OCI-LY1 (cell line): ENCODE results near the gene WDR70.

Experiments
- H2AFZ ChIP-seq: fragments of 200-600 bp; sonication (generic), shearing (Covaris generic); 2 replicates; pipeline ENCODE4 v1.6.0; 2014; ENCODE audit warnings: antibody characterized with exemption, mild to moderate bottlenecking, low read length
- H3F3A ChIP-seq: fragments of 200-600 bp; sonication (generic), shearing (Covaris generic); 2 replicates; pipeline ENCODE4 v1.6.0; 2014; ENCODE audit warnings: mild to moderate bottlenecking, antibody characterized with exemption, low read length, moderate library complexity; ENCODE audit not compliant: insufficient read depth
- H3K27ac ChIP-seq: fragments of 200-600 bp; sonication (generic); 2 replicates; pipeline ENCODE4 v1.5.1; 2014; ENCODE audit warnings: low read length, mixed run types, mild to moderate bottlenecking, low read depth; ENCODE audit not compliant: poor library complexity, severe bottlenecking
- H3K27me3 ChIP-seq: fragments of 200-600 bp; sonication (generic); 2 replicates; pipeline ENCODE4 v1.6.0; 2014; ENCODE audit warnings: antibody characterized with exemption, mild to moderate bottlenecking, low read length, moderate library complexity; ENCODE audit not compliant: insufficient read depth
- H3K36me3 ChIP-seq: fragments of 200-600 bp; sonication (generic); 2 replicates; pipeline ENCODE4 v1.6.1; 2014; ENCODE audit warnings: mild to moderate bottlenecking, antibody characterized with exemption, low read length, moderate library complexity, mixed read lengths; ENCODE audit not compliant: insufficient read depth
- H3K4me1 ChIP-seq: fragments of 200-600 bp; sonication (generic); 2 replicates; pipeline ENCODE4 v1.5.1; 2014; ENCODE audit warnings: mild to moderate bottlenecking, low read length, moderate library complexity; ENCODE audit not compliant: insufficient read depth, severe bottlenecking
- H3K4me2 ChIP-seq: fragments of 200-600 bp; sonication (generic), shearing (Covaris generic); 2 replicates; pipeline ENCODE4 v1.6.1; 2014; ENCODE audit warnings: low read length
- H3K4me3 ChIP-seq: fragments of 200-600 bp; sonication (generic); 2 replicates; pipeline ENCODE4 v1.5.1; 2014; ENCODE audit warnings: low read length, low read depth, mild to moderate bottlenecking, mixed read lengths; ENCODE audit not compliant: poor library complexity, severe bottlenecking
- H3K79me2 ChIP-seq: fragments of 200-600 bp; shearing (Covaris generic); 2 replicates; pipeline ENCODE4 v1.6.1; 2016; ENCODE audit warnings: mixed run types, low read length, mixed read lengths; ENCODE audit not compliant: insufficient read depth
- H3K9ac ChIP-seq: fragments of 200-600 bp; sonication (generic), shearing (Covaris generic); 2 replicates; pipeline ENCODE4 v1.6.1; 2014; ENCODE audit warnings: mild to moderate bottlenecking, low read length, mixed read lengths
- H3K9me2 ChIP-seq: fragments of 200-600 bp; sonication (generic), shearing (Covaris generic); 2 replicates; pipeline ENCODE4 v1.6.1; 2014; ENCODE audit warnings: low read depth, mild to moderate bottlenecking, low read length, mixed read lengths
- H3K9me3 ChIP-seq: fragments of 200-600 bp; shearing (Covaris generic); 2 replicates; pipeline ENCODE4 v1.6.1; 2014; ENCODE audit warnings: low read length, mixed read lengths
- H4K20me1 ChIP-seq: fragments of 200-600 bp; sonication (generic), shearing (Covaris generic); 2 replicates; pipeline ENCODE4 v1.6.0; 2016; ENCODE audit warnings: mild to moderate bottlenecking, low read length; ENCODE audit not compliant: insufficient read depth
- EZH2 ChIP-seq: fragments of 200-600 bp; sonication (generic), shearing (Covaris generic); IDR thresholded peaks from 2 replicates; pipeline ENCODE4 v1.8.0; 2017; ENCODE audit warnings: borderline replicate concordance, mixed run types, mild to moderate bottlenecking, antibody characterized with exemption, low read length, moderate library complexity, mixed read lengths
- TF ChIP-seq, protein P1 (sequence below): fragments of 200-600 bp; sonication (generic), shearing (Covaris generic); IDR thresholded peaks from 2 replicates; pipeline ENCODE4 v1.5.1; 2017; ENCODE audit warnings: mild to moderate bottlenecking, antibody characterized with exemption, low read length, moderate library complexity, mixed read lengths

The WDR70 gene

DNA sequence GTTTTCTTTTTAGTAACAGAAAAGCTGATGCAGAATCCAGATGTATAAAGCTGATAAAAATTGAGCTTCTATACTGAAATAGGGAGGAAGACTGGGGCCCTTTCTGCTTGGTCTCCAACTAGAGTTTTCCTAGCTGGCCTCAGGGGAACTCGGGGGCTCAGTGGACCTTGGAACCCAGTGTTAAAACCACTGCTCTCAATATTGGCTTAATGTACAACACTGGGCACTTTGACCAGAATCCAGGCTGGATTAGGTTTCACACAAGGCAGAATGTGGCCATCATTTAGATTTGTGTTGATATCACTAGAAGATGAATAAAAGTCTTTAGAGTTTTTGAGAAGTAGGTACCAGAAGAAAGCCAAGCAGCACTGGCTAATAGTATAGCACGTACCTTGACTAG lies 346.1 kb downstream of the WDR70 start:
- peaks cover 10% of the 10 kb centered on the region; the same call in 1 of the 2 replicates for H3K36me3 ChIP-seq
- no peaks in the 10 kb centered on the region for H3K9me3 ChIP-seq
- H3K4me3 ChIP-seq: no peak overlapping the region
- no peaks in the 10 kb centered on the region for H3F3A ChIP-seq
- H3K4me1 ChIP-seq: peaks cover 8% of the 10 kb centered on the region
- H3K9me2 ChIP-seq: no peaks in the 10 kb centered on the region
- H3K27me3 ChIP-seq: no peaks in the 10 kb centered on the region
- no peak overlapping the region for H3K4me2 ChIP-seq
- H3K79me2 ChIP-seq: no peaks in the 10 kb centered on the region
- H3K9ac ChIP-seq: no peak overlapping the region
- no peaks in the 10 kb centered on the region for H4K20me1 ChIP-seq
- H3K27ac ChIP-seq: no peak overlapping the region
- TF ChIP-seq, protein P1, sequence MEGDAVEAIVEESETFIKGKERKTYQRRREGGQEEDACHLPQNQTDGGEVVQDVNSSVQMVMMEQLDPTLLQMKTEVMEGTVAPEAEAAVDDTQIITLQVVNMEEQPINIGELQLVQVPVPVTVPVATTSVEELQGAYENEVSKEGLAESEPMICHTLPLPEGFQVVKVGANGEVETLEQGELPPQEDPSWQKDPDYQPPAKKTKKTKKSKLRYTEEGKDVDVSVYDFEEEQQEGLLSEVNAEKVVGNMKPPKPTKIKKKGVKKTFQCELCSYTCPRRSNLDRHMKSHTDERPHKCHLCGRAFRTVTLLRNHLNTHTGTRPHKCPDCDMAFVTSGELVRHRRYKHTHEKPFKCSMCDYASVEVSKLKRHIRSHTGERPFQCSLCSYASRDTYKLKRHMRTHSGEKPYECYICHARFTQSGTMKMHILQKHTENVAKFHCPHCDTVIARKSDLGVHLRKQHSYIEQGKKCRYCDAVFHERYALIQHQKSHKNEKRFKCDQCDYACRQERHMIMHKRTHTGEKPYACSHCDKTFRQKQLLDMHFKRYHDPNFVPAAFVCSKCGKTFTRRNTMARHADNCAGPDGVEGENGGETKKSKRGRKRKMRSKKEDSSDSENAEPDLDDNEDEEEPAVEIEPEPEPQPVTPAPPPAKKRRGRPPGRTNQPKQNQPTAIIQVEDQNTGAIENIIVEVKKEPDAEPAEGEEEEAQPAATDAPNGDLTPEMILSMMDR: no peak
- TF ChIP-seq EZH2: no peak
- H2AFZ ChIP-seq: no peak overlapping the region

DNA sequence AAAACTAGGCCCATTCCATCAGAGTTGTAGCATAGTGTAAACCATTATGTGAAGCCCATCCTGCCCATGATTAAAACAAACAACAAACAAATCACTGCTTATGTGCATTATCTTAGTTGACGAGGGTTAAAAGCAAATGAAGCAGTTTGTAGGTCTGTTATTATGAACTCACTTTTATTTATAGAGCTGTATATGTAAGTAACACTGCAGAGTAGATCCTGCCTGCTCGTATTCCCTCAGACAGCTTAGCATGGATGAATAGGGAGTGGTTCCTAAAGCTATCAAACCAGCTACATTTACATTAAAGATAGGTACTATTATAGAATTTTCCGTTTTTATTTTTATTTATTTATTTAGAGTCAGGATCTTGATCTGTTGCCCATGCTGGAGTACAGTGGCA lies 348.1 kb downstream of the WDR70 start:
- H3K4me3 ChIP-seq: no peak overlapping the region
- H3K4me2 ChIP-seq: no peak overlapping the region
- no peaks in the 10 kb centered on the region for H3K79me2 ChIP-seq
- no peaks in the 10 kb centered on the region for H4K20me1 ChIP-seq
- no peaks in the 10 kb centered on the region for H3K9me2 ChIP-seq
- no peak overlapping the region for H3K27ac ChIP-seq
- H3K4me1 ChIP-seq: no peaks in the 10 kb centered on the region
- H3K9ac ChIP-seq: no peak overlapping the region
- peaks cover 10% of the 10 kb centered on the region; the same call in 1 of the 2 replicates for H3K36me3 ChIP-seq
- H3K27me3 ChIP-seq: no peaks in the 10 kb centered on the region
- H3K9me3 ChIP-seq: no peaks in the 10 kb centered on the region
- H3F3A ChIP-seq: no peaks in the 10 kb centered on the region
- H2AFZ ChIP-seq: no peak overlapping the region
- no peak for TF ChIP-seq EZH2
- TF ChIP-seq, protein P1: no peak

DNA sequence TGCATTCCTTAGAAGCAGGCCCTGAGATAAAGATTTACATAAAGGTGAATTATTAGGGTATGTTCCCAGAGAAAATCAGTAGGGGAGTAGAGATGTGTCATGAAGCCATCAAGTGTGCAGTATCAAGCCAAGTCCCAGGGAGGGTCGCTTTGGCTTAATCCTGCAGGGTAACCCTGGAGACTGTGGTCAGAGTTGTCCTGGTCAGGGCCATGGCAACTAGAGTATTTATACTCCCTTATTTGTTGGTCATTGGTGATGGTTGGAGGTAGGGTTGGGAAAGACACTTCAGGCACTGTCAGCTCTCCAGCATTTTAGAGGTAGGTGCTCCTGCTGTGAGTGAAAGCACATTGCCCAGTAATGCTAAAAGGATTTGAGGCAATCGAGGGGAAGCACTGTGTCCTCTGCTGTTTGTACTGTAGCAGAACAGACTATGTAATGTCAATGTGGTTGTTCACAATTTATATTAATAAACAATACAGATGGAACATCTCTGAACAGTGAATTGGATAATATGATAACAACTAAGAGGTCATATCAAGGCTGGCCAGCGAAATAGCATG lies 351.9 kb downstream of the WDR70 start:
- Histone ChIP-seq H3K4me1 (no peaks in the 10 kb centered on the region), H3F3A (no peaks in the 10 kb centered on the region), H2AFZ (no peak overlapping the region), H4K20me1 (no peaks in the 10 kb centered on the region), H3K9me2 (no peaks in the 10 kb centered on the region), H3K9ac (no peak overlapping the region), H3K9me3 (no peaks in the 10 kb centered on the region), H3K27ac (no peak overlapping the region), H3K79me2 (no peaks in the 10 kb centered on the region), H3K36me3 (peaks cover 10% of the 10 kb centered on the region; the same call in 1 of the 2 replicates), H3K27me3 (no peaks in the 10 kb centered on the region), H3K4me2 (no peak overlapping the region), H3K4me3 (no peak overlapping the region)
- TF ChIP-seq EZH2: no peak
- TF ChIP-seq, protein P1: no peak
